ENCODE data around the gene HOXA9.

GRCh38 chr7:27202018-27202861 lies 36.9 kb upstream of the HOXA9 start:
- TF ChIP-seq CTCF (IDR thresholded peaks at IDR 0.05; ENCODE audit: low read depth, low read length, missing input control) = no peak
- TF ChIP-seq GABPA (IDR thresholded peaks at IDR 0.05 in 1 of 2, conservative IDR thresholded peaks at IDR 0.05 in 1 of 2) = no peak
- TF ChIP-seq ATF3 (IDR thresholded peaks at IDR 0.05) = no peak
- TF ChIP-seq YY1 (IDR thresholded peaks at IDR 0.05) = no peak
- TF ChIP-seq RAD21 (IDR thresholded peaks at IDR 0.05) = no peak
- no peak for TF ChIP-seq MAX (IDR thresholded peaks at IDR 0.05)
- no peak for TF ChIP-seq REST (IDR thresholded peaks at IDR 0.05)
- no peak for TF ChIP-seq EGR1 (IDR thresholded peaks at IDR 0.05; ENCODE audit: low read depth in 2 of 2)
